WTC11 (cell line): Measurements from ENCODE around the gene RAI1. TPM values are rescaled to one million over a fixed set of nuclear protein-coding genes. Genes with fewer than 3 reads are reported as not detected.
A peak's percentile ranks its signal among the peaks of the same experiment; 100 is the strongest.

Source experiments
- ATAC-seq: fragments of 200-7000 bp; cut with Tn5 transposase; 2 replicates; pipeline ENCODE4 v1.10.0; 2021; ENCODE audit warnings: mild to moderate bottlenecking, moderate library complexity
- CTCF ChIA-PET: fragments of 300-600 bp; sonication (Branson Sonifier 250); formaldehyde crosslinking; loops from one replicate; lab custom pipeline; 2021; ENCODE audit warnings: antibody characterized with exemption; lab: Charles Lee
- POLR2A ChIA-PET: fragments of 350-600 bp; sonication (Branson Sonifier 250); formaldehyde crosslinking; loops from one replicate; lab custom pipeline; 2021; ENCODE audit warnings: antibody characterized with exemption; lab: Charles Lee
- DNase-seq: peaks from one replicate; pipeline ENCODE4 v3.0.0; 2021; ENCODE audit warnings: low spot score
- H3K27ac Mint-ChIP-seq: 2 replicates; pipeline ENCODE4 v1.8.0; 2021; ENCODE audit warnings: mixed read lengths
- H3K27me3 Mint-ChIP-seq: 2 replicates; pipeline ENCODE4 v1.8.0; 2021; ENCODE audit warnings: low read depth, mild to moderate bottlenecking, moderate library complexity, mixed read lengths
- H3K36me3 Mint-ChIP-seq: 2 replicates; pipeline ENCODE4 v1.8.0; 2021; ENCODE audit warnings: mixed read lengths
- H3K4me1 Mint-ChIP-seq: 2 replicates; pipeline ENCODE4 v1.8.0; 2022; ENCODE audit warnings: mixed read lengths
- H3K4me3 Mint-ChIP-seq: 2 replicates; pipeline ENCODE4 v1.8.0; 2021; ENCODE audit warnings: mild to moderate bottlenecking, moderate library complexity, mixed read lengths
- H3K9me3 Mint-ChIP-seq: 2 replicates; pipeline ENCODE4 v1.8.0; 2021; ENCODE audit warnings: mixed read lengths
- MXD4 ChIP-seq: fragments of 250-450 bp; sonication (Bioruptor Pico); IDR thresholded peaks from 2 replicates; pipeline ENCODE4 v1.8.0; 2021; ENCODE audit warnings: mild to moderate bottlenecking, moderate library complexity, borderline replicate concordance
- total RNA-seq: library from RNA; stranded (reverse); gene quantifications from 3 replicates; pipeline ENCODE4 v1.2.3, GENCODE V29; 2021
- TF ChIP-seq, protein P1 (sequence below): sonication (generic); formaldehyde crosslinking; IDR thresholded peaks from 2 replicates; pipeline ENCODE4 v1.8.0; 2023; ENCODE audit warnings: missing genetic modification reagents, mild to moderate bottlenecking, borderline replicate concordance
- TF ChIP-seq, protein P2 (sequence below): sonication (generic); formaldehyde crosslinking; IDR thresholded peaks from 2 replicates; pipeline ENCODE4 v1.8.0; 2022; ENCODE audit warnings: missing genetic modification reagents
- TF ChIP-seq, protein P3 (sequence below): fragments of 250-450 bp; sonication (Bioruptor Pico); IDR thresholded peaks from 2 replicates; pipeline ENCODE4 v1.9.0; 2021; ENCODE audit warnings: moderate library complexity, mild to moderate bottlenecking, inconsistent platforms, borderline replicate concordance
- TF ChIP-seq, protein P4 (sequence below): fragments of 200-600 bp; IDR thresholded peaks from 2 replicates; pipeline ENCODE4 v1.8.0; 2022; ENCODE audit warnings: antibody characterized with exemption
- TF ChIP-seq, protein P5 (sequence below): fragments of 250-450 bp; sonication (Bioruptor Pico); IDR thresholded peaks from 2 replicates; pipeline ENCODE4 v1.9.0; 2021; ENCODE audit warnings: mild to moderate bottlenecking, borderline replicate concordance

RAI1 gene
- total RNA-seq, 1 experiment from 2014 or later: 12.7 TPM

DNA sequence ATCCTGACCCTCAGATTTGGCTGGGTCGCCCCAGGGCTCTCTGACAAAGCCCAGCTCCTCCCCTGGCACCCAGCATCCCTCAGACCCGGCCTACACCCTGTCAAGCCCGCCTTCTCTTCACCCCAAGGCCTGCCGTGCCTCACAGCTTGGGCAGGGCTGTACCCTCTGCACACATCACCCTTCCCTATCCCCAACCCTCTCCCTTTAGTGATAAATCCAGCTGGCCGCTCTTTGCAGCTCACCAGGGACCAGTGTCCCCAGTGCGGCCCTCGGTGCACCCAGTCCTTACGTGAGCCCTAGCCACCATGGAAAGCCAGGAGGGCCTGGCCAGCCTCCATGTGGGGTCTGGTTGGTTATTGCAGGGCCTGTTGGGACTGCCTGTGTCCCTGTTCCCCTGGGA lies 74.5 kb downstream of the RAI1 start:
- H3K4me3 Mint-ChIP-seq: no peak overlapping the region
- H3K9me3 Mint-ChIP-seq: peaks cover 3% of the 10 kb centered on the region; the same call in 1 of the 2 replicates
- DNase-seq: no peak
- no peak overlapping the region for H3K27ac Mint-ChIP-seq
- TF ChIP-seq, protein P1, sequence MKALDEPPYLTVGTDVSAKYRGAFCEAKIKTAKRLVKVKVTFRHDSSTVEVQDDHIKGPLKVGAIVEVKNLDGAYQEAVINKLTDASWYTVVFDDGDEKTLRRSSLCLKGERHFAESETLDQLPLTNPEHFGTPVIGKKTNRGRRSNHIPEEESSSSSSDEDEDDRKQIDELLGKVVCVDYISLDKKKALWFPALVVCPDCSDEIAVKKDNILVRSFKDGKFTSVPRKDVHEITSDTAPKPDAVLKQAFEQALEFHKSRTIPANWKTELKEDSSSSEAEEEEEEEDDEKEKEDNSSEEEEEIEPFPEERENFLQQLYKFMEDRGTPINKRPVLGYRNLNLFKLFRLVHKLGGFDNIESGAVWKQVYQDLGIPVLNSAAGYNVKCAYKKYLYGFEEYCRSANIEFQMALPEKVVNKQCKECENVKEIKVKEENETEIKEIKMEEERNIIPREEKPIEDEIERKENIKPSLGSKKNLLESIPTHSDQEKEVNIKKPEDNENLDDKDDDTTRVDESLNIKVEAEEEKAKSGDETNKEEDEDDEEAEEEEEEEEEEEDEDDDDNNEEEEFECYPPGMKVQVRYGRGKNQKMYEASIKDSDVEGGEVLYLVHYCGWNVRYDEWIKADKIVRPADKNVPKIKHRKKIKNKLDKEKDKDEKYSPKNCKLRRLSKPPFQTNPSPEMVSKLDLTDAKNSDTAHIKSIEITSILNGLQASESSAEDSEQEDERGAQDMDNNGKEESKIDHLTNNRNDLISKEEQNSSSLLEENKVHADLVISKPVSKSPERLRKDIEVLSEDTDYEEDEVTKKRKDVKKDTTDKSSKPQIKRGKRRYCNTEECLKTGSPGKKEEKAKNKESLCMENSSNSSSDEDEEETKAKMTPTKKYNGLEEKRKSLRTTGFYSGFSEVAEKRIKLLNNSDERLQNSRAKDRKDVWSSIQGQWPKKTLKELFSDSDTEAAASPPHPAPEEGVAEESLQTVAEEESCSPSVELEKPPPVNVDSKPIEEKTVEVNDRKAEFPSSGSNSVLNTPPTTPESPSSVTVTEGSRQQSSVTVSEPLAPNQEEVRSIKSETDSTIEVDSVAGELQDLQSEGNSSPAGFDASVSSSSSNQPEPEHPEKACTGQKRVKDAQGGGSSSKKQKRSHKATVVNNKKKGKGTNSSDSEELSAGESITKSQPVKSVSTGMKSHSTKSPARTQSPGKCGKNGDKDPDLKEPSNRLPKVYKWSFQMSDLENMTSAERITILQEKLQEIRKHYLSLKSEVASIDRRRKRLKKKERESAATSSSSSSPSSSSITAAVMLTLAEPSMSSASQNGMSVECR: no peak
- TF ChIP-seq, protein P2, sequence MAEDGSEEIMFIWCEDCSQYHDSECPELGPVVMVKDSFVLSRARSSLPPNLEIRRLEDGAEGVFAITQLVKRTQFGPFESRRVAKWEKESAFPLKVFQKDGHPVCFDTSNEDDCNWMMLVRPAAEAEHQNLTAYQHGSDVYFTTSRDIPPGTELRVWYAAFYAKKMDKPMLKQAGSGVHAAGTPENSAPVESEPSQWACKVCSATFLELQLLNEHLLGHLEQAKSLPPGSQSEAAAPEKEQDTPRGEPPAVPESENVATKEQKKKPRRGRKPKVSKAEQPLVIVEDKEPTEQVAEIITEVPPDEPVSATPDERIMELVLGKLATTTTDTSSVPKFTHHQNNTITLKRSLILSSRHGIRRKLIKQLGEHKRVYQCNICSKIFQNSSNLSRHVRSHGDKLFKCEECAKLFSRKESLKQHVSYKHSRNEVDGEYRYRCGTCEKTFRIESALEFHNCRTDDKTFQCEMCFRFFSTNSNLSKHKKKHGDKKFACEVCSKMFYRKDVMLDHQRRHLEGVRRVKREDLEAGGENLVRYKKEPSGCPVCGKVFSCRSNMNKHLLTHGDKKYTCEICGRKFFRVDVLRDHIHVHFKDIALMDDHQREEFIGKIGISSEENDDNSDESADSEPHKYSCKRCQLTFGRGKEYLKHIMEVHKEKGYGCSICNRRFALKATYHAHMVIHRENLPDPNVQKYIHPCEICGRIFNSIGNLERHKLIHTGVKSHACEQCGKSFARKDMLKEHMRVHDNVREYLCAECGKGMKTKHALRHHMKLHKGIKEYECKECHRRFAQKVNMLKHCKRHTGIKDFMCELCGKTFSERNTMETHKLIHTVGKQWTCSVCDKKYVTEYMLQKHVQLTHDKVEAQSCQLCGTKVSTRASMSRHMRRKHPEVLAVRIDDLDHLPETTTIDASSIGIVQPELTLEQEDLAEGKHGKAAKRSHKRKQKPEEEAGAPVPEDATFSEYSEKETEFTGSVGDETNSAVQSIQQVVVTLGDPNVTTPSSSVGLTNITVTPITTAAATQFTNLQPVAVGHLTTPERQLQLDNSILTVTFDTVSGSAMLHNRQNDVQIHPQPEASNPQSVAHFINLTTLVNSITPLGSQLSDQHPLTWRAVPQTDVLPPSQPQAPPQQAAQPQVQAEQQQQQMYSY: peak; percentile 69
- POLR2A ChIA-PET: no interaction called here
- no peak for ATAC-seq
- H3K4me1 Mint-ChIP-seq: peaks cover 33% of the 10 kb centered on the region
- CTCF ChIA-PET: no interaction called here
- H3K36me3 Mint-ChIP-seq: no peaks in the 10 kb centered on the region
- H3K27me3 Mint-ChIP-seq: no peaks in the 10 kb centered on the region

DNA sequence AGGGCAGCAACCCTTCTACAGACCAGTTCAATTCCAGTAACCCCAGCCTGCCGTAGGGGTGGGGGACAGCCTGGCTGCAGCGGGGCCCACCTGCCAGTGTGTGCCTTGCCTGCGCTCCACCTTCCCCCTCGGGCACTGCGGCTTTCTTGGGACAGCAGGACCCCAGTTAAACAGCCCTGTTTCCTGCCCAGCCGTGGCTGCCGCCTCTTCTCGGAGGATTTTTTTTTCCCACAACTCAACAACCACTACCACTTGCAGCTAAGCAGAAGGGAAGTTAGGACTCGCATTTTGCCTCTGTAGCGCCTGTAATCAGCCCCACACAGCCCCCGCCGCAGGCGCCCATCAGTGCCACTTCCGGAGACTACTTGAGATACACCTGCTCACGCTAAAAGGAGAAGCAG lies 76.1 kb downstream of the RAI1 start:
- ATAC-seq: no peak
- DNase-seq: no peak
- H3K9me3 Mint-ChIP-seq: peaks cover 3% of the 10 kb centered on the region; the same call in 1 of the 2 replicates
- POLR2A ChIA-PET: no interaction called here
- peaks cover 20% of the 10 kb centered on the region for H3K4me1 Mint-ChIP-seq
- H3K27me3 Mint-ChIP-seq: no peaks in the 10 kb centered on the region
- H3K27ac Mint-ChIP-seq: no peak overlapping the region
- no peak overlapping the region for H3K4me3 Mint-ChIP-seq
- TF ChIP-seq, protein P3, sequence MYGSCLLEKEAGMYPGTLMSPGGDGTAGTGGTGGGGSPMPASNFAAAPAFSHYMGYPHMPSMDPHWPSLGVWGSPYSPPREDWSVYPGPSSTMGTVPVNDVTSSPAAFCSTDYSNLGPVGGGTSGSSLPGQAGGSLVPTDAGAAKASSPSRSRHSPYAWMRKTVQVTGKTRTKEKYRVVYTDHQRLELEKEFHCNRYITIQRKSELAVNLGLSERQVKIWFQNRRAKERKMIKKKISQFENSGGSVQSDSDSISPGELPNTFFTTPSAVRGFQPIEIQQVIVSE (CRISPR knock-in tag): no peak
- no peak for TF ChIP-seq MXD4 (CRISPR knock-in tag)
- TF ChIP-seq, protein P4, sequence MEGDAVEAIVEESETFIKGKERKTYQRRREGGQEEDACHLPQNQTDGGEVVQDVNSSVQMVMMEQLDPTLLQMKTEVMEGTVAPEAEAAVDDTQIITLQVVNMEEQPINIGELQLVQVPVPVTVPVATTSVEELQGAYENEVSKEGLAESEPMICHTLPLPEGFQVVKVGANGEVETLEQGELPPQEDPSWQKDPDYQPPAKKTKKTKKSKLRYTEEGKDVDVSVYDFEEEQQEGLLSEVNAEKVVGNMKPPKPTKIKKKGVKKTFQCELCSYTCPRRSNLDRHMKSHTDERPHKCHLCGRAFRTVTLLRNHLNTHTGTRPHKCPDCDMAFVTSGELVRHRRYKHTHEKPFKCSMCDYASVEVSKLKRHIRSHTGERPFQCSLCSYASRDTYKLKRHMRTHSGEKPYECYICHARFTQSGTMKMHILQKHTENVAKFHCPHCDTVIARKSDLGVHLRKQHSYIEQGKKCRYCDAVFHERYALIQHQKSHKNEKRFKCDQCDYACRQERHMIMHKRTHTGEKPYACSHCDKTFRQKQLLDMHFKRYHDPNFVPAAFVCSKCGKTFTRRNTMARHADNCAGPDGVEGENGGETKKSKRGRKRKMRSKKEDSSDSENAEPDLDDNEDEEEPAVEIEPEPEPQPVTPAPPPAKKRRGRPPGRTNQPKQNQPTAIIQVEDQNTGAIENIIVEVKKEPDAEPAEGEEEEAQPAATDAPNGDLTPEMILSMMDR: no peak
- TF ChIP-seq, protein P5, sequence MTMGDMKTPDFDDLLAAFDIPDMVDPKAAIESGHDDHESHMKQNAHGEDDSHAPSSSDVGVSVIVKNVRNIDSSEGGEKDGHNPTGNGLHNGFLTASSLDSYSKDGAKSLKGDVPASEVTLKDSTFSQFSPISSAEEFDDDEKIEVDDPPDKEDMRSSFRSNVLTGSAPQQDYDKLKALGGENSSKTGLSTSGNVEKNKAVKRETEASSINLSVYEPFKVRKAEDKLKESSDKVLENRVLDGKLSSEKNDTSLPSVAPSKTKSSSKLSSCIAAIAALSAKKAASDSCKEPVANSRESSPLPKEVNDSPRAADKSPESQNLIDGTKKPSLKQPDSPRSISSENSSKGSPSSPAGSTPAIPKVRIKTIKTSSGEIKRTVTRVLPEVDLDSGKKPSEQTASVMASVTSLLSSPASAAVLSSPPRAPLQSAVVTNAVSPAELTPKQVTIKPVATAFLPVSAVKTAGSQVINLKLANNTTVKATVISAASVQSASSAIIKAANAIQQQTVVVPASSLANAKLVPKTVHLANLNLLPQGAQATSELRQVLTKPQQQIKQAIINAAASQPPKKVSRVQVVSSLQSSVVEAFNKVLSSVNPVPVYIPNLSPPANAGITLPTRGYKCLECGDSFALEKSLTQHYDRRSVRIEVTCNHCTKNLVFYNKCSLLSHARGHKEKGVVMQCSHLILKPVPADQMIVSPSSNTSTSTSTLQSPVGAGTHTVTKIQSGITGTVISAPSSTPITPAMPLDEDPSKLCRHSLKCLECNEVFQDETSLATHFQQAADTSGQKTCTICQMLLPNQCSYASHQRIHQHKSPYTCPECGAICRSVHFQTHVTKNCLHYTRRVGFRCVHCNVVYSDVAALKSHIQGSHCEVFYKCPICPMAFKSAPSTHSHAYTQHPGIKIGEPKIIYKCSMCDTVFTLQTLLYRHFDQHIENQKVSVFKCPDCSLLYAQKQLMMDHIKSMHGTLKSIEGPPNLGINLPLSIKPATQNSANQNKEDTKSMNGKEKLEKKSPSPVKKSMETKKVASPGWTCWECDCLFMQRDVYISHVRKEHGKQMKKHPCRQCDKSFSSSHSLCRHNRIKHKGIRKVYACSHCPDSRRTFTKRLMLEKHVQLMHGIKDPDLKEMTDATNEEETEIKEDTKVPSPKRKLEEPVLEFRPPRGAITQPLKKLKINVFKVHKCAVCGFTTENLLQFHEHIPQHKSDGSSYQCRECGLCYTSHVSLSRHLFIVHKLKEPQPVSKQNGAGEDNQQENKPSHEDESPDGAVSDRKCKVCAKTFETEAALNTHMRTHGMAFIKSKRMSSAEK: no peak
- TF ChIP-seq, all 79 proteins: peak for 0
- no peaks in the 10 kb centered on the region for H3K36me3 Mint-ChIP-seq
- CTCF ChIA-PET: interaction anchor here (0.9 to 2.2 kb wide), 4 partner anchors 9 to 95 kb away, joined by 3 to 7 read pairs (median 6); no protein-coding TSS in a partner anchor
